Endothelial cell of umbilical vein (primary cell): ENCODE results near the gene MYO16. TPM values are rescaled to one million over a fixed set of nuclear protein-coding genes. Genes with fewer than 3 reads are reported as not detected.

Experiments
- BruUV-seq: library from RNA; stranded (reverse); fragments of 400-500 nt; replicated peaks from 2 replicates; lab custom pipeline; 2021; lab: Mats Ljungman, UMichigan
- CTCF ChIA-PET: fragments of 300-600, 350-600 bp; sonication (Branson Sonifier 250); formaldehyde crosslinking; loops from one replicate; lab custom pipeline; 2021; ENCODE audit warnings: antibody characterized with exemption, inconsistent platforms; lab: Charles Lee
- POLR2A ChIA-PET: fragments of 300-600, 350-600 bp; sonication (Branson Sonifier 250); formaldehyde crosslinking; loops from one replicate; lab custom pipeline; 2021; ENCODE audit warnings: antibody characterized with exemption, inconsistent platforms; lab: Charles Lee
- DNase-seq: peaks from one replicate; pipeline ENCODE4 v3.0.0-alpha.2; 2011; ENCODE audit warnings: low read depth, low spot score
- FAIRE-seq: peaks from 2 replicates; lab custom pipeline; 2011; peaks lifted over from hg19 to GRCh38; lab: Jason Lieb, UNC
- H2AFZ ChIP-seq: 2 replicates; pipeline ENCODE4 v1.6.0; 2012; ENCODE audit warnings: low read depth, low read length, control low read depth, inconsistent platforms
- H3K27ac ChIP-seq: 2 replicates; pipeline ENCODE4 v1.5.1; 2011; ENCODE audit warnings: low read depth, mild to moderate bottlenecking, control low read depth, low read length, moderate library complexity; ENCODE audit not compliant: insufficient read depth
- H3K27me3 ChIP-seq, 2 experiments: 2 replicates each; pipeline versions ENCODE4 v1.6.0 to v1.6.1; 2011; ENCODE audit warnings: low read length in 2 of 2, mixed read lengths in 1 of 2; ENCODE audit not compliant: control insufficient read depth in 2 of 2, insufficient read depth in 2 of 2
- H3K36me3 ChIP-seq, 2 experiments: 2 replicates in 1 of 2; 3 replicates in 1 of 2; pipeline ENCODE4 v1.5.1; 2011; ENCODE audit warnings: low read length in 2 of 2, mild to moderate bottlenecking in 1 of 2, moderate library complexity in 1 of 2; ENCODE audit not compliant: control insufficient read depth in 2 of 2, insufficient read depth in 2 of 2; ENCODE audit errors: extremely low read depth in 1 of 2
- H3K4me1 ChIP-seq: 3 replicates; pipeline ENCODE4 v1.5.1; 2011; ENCODE audit warnings: mild to moderate bottlenecking, low read length; ENCODE audit not compliant: control insufficient read depth, insufficient read depth; ENCODE audit errors: extremely low read depth
- H3K4me2 ChIP-seq: 2 replicates; pipeline ENCODE4 v1.6.1; 2011; ENCODE audit warnings: low read length, control low read depth, mixed read lengths; ENCODE audit not compliant: insufficient read depth
- H3K4me3 ChIP-seq, 3 experiments: fragments of 200-600 bp in 1 of 3; sonication (generic), shearing (Covaris generic) in 1 of 3; replicated peaks in 1 of 3; 2 replicates each; pipeline ENCODE4 v1.5.1; 2011 to 2016; ENCODE audit warnings: control low read depth in 3 of 3, low read length in 3 of 3, mild to moderate bottlenecking in 2 of 3, inconsistent platforms in 1 of 3, low read depth in 1 of 3, moderate library complexity in 1 of 3; ENCODE audit not compliant: insufficient read depth in 1 of 3
- H3K79me2 ChIP-seq: 2 replicates; pipeline ENCODE4 v1.6.0; 2012; ENCODE audit warnings: low read length, inconsistent platforms; ENCODE audit not compliant: control insufficient read depth, insufficient read depth
- H3K9ac ChIP-seq: replicated peaks from 2 replicates; pipeline ENCODE3; 2011; ENCODE audit warnings: low read length, control low read depth; ENCODE audit not compliant: insufficient read depth; ENCODE audit errors: extremely low read depth
- H3K9me1 ChIP-seq: replicated peaks from 3 replicates; pipeline ENCODE4 v1.6.0; 2011; ENCODE audit warnings: mild to moderate bottlenecking, low read length; ENCODE audit not compliant: control insufficient read depth, insufficient read depth; ENCODE audit errors: extremely low read depth
- H3K9me3 ChIP-seq: replicated peaks from 2 replicates; pipeline ENCODE4 v1.5.1; 2012; ENCODE audit warnings: low read length, inconsistent platforms; ENCODE audit not compliant: control insufficient read depth, insufficient read depth
- H4K20me1 ChIP-seq: replicated peaks from 2 replicates; pipeline ENCODE3; 2011; ENCODE audit warnings: mild to moderate bottlenecking, low read length; ENCODE audit not compliant: control insufficient read depth, insufficient read depth; ENCODE audit errors: extremely low read depth
- CTCF ChIP-seq, 2 donors: IDR thresholded peaks; 1 replicate in 1 of 2; 2 replicates in 1 of 2; pipeline ENCODE4 v1.5.1; 2011; ENCODE audit warnings: low read length in 2 of 2, mild to moderate bottlenecking in 2 of 2, moderate library complexity in 2 of 2, control low read depth in 1 of 2, inconsistent platforms in 1 of 2, low read depth in 1 of 2; ENCODE audit not compliant: insufficient read depth in 1 of 2; ENCODE audit errors: extremely low read depth in 1 of 2
- EZH2 ChIP-seq: IDR thresholded peaks from 2 replicates; pipeline ENCODE4 v1.6.1; 2012; ENCODE audit warnings: borderline replicate concordance, low read depth, mild to moderate bottlenecking, moderate library complexity, low read length, inconsistent platforms; ENCODE audit not compliant: severe bottlenecking
- FOS ChIP-seq: IDR thresholded peaks from 2 replicates; pipeline ENCODE4 v1.6.1; 2011; ENCODE audit warnings: mild to moderate bottlenecking, low read length, moderate library complexity, borderline replicate concordance; ENCODE audit not compliant: insufficient read depth
- GATA2 ChIP-seq: IDR thresholded peaks from 2 replicates; pipeline ENCODE4 v1.7.0; 2011; ENCODE audit warnings: low read depth, mild to moderate bottlenecking, moderate library complexity, mixed read lengths, low read length; ENCODE audit not compliant: insufficient read length, insufficient read depth
- JUN ChIP-seq: IDR thresholded peaks from 2 replicates; pipeline ENCODE4 v1.6.1; 2011; ENCODE audit warnings: borderline replicate concordance, low read depth; ENCODE audit not compliant: insufficient read length, insufficient read depth
- MAX ChIP-seq: IDR thresholded peaks from 2 replicates; pipeline ENCODE4 v1.6.1; 2011; ENCODE audit not compliant: insufficient read depth, insufficient read length
- MYC ChIP-seq: IDR thresholded peaks from one replicate; pipeline ENCODE4 v1.6.1; 2011; ENCODE audit warnings: mild to moderate bottlenecking, low read depth, low read length
- POLR2A ChIP-seq: IDR thresholded peaks from 2 replicates; pipeline ENCODE4 v1.6.1; 2012; ENCODE audit warnings: low read depth, mild to moderate bottlenecking, control low read depth, low read length
- POLR2AphosphoS5 ChIP-seq: IDR thresholded peaks from 2 replicates; pipeline ENCODE4 v1.6.1; 2012; ENCODE audit warnings: low read depth, mild to moderate bottlenecking, control low read depth, low read length, moderate library complexity; ENCODE audit not compliant: insufficient read depth
- dilution Hi-C: fragments of 300-500 bp; cut with MboI; formaldehyde crosslinking; loops from one replicate; pipeline ENCODE4 v1.15.0; 2019; ENCODE audit warnings: low sequenced_read_pairs; ENCODE audit not compliant: extremely low pct_ligation_motif_present
- intact Hi-C: fragments of 100-400 bp; cut with micrococcal nuclease; formaldehyde crosslinking; loops from one replicate; pipeline ENCODE4 v1.10.0; 2022
- polyA plus RNA-seq, 4 experiments: library from polyadenylated mRNA; depleted of rRNA in 3 of 4; stranded (reverse) in 3 of 4; unstranded in 1 of 4; fragments of >200 nt; gene quantifications; 2 replicates each; pipeline versions ENCODE4 v1.2.1 to v1.2.3, GENCODE V29; 2011 to 2012; ENCODE audit warnings: missing spikeins in 1 of 4
- total RNA-seq: library from RNA; stranded (reverse); gene quantifications from 2 replicates; pipeline ENCODE4 v1.2.3, GENCODE V29; 2021

The MYO16 gene
- total and polyA plus RNA-seq, 2 donors (not counting 3 experiments of a cell fraction or from before 2014, with no cell fraction given), result 0.03 to 0.04 TPM

- ChIA-PET POLR2A (no interaction called here), CTCF (interaction anchor here (1.0 to 2.1 kb wide), 5 partner anchors 13 to 283 kb away, joined by 3 to 5 read pairs (median 3); no protein-coding TSS in a partner anchor)
- Histone ChIP-seq H3K9me1 (no peaks in the 10 kb centered on the region), H3K4me2 (no peak overlapping the region), H3K79me2 (no peaks in the 10 kb centered on the region), H3K27ac (peak overlapping the region; percentile 7), H2AFZ (no peak overlapping the region), H3K9ac (no peak overlapping the region), H3K4me3 (no peak overlapping the region), H3K4me1 (peaks cover 18% of the 10 kb centered on the region), H3K9me3 (no peaks in the 10 kb centered on the region), H3K27me3 (no peaks in the 10 kb centered on the region), H4K20me1 (no peaks in the 10 kb centered on the region), H3K36me3 (no peaks in the 10 kb centered on the region)
- intact Hi-C loops, result loop anchor here (2.0 kb wide), 1 partner anchor 150 kb away; no protein-coding TSS in a partner anchor
- DNase-seq (peak; percentile 6), FAIRE-seq (no peak)
- dilution Hi-C loops, result no loop called here
- TF ChIP-seq FOS, result no peak
- TF ChIP-seq MAX, result no peak
- TF ChIP-seq POLR2AphosphoS5, result no peak
- TF ChIP-seq GATA2, result no peak
- no peak for TF ChIP-seq CTCF (IDR thresholded peaks at IDR 0.05; ENCODE audit: extremely low read depth in 1 of 2, insufficient read depth in 1 of 2, low read depth in 1 of 2, low read length in 2 of 2)
- TF ChIP-seq EZH2, result no peak
- TF ChIP-seq POLR2A, result no peak
- no peak for TF ChIP-seq JUN
- no peak for TF ChIP-seq MYC
- no TSS peak for BruUV-seq
These were observed 569.2 kb downstream of the MYO16 start for GRCh38 chr13:109198585-109198984.
